GM21526 (cell line): ENCODE measurements around the gene FOXL3.

Source experiments
- ATAC-seq: cut with Tn5 transposase; IDR thresholded peaks from one replicate; pipeline ENCODE4 v1.9.1; 2021; ENCODE audit warnings: moderate library complexity; ENCODE audit not compliant: unreplicated experiment, low FRiP score

Gene FOXL3

DNA sequence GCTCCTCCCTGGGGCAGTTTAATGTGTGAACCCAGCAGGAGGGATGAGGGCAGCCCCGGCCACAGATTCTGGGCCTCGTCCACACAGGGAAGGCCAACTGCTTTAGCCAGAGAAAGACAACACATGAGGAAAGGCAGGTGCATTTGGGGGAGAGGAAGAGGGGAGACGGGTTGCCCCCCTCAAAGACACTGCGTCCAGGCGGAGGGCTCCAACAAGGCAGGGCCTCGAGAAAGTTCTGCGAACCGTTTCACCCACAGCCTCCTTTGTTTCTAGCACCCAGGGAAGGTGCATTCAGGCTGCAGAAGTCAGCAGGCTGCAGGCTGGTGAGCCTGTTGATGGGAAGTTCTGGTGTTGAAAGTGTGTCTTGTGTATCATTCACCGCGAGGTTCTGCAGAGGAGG lies 10.1 kb downstream of the FOXL3 start:
- no peak for ATAC-seq

DNA sequence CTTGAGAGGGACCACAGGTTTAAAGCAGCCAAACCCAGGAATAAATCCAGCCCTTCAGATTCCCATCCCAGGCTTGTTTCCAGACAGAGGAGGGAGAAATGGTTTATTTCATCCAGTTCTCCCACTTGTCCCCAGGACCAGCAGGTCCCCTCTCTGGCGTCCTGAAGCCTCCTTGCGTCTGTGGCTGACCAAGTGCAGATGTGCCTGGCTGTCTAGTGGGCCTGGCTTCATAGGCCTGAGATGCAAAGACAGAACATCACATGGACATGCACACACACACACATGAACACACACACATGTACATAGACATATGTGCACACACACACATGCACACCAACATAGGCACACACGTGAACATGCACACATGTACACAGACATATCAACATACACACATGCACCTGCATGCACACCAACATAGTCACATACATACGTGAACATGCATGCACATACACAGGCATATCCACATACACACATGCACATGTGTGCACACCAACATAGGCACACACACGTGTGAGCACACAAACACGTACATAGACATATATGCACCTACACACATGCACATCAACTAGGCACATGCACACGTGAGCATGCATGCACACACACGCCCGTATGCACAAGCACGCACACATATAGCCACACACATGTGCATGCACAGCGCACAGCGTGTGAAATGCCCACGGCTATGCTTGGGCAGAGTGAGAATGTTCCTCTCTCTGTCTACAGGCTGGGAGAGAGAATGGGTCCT lies 10.7 kb downstream of the FOXL3 start:
- no peak for ATAC-seq

DNA sequence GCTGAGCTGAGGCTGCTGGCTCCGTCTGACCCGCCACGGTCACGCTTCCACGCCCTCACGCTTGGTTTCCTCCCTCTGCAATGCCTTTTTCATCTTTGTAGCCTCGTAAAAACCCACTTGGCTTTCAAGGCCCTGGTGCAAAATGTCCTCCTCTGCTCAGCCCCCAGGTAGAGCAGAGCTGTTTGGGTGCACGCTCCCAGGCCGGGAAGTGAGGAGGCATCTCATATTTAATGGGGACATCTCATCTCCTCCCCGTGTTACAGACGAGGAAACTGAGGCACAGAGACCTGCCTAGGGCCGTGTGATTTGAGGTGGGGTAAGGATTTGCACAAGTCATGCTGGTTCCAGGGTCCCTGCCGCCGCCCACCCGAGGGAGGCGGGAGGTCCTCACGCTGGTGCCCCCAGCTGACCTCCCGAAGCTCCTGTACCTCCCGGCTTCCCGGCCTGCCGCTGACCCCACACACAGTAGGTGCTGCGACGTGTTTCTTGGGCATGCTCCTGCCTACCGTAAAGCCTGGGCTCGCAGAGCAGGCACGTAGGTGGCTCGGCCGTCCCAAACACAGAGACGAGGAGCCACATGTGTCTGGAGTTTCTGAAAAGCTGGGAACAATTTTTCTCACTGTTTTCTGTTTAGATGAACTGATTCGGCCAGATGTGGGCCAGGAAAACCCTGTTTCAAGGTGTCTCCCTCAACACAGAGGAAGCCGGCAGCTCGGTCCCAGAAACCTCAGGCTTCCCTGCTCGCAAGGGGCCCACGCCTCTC lies 11.5 kb downstream of the FOXL3 start:
- ATAC-seq = no peak

DNA sequence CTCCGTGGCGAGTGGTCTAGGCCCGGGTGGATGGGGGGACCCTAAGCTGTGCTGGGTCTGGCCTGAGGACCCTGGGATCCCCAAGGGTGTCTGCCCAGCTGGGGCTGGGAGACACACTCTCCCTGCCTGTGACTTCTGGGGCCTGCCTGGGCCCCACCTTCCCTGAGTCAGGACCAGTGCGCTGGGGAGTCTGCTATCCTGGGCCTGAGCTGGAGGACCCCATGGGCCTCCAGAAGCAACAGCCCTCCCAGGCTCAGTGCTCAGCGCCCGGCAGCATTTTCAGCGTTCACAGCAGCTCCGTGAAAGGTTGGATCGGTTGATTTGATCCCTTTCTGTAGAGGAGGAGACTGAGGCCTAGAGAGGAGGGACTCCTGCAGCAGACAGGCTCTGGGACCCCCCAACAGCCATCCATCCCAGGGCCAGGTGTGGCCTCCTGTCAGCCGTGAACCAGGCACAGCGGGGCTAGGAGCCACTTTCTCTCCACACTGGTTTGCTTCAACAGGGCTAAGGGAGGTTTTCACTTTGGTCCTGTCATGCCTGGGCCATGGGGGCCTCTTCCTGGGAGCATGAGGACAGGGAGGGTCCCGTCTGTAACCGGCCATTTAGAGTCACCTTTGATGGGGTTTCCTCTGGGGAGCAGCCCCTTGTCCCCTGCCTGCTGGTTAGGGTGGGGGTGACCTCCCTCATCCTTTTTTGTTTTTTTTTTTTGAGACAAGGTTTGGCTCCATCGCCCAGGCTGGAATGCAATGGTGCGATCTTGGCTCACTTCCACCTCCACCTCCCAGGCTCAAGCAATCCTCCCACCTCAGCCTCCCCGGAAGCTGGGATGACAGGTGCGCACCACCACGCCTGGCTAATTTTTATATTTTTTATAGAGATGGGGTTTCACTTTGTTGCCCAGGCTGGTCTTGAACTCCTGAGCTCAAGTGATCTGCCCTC lies 12.4 kb downstream of the FOXL3 start:
- no peak for ATAC-seq

DNA sequence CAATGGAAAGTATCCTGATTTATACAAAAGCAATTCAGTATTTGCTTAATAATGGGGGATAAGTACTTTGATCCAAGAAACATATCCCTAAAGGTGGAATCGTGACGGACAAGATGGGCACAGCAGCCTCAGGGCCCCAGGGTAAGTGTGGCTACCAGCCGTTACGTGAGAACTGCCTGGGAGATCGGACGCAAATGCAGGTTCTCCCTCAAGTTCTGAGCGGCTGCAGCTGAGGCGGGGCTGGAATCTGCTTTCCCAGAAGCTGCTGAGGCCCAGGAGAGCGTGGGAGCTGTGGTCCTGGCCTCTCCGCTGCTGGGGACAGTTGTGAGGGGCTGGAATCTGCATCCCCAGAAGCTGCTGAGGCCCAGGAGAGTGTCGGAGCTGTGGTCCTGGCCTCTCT lies 13.5 kb downstream of the FOXL3 start:
- no peak for ATAC-seq

DNA sequence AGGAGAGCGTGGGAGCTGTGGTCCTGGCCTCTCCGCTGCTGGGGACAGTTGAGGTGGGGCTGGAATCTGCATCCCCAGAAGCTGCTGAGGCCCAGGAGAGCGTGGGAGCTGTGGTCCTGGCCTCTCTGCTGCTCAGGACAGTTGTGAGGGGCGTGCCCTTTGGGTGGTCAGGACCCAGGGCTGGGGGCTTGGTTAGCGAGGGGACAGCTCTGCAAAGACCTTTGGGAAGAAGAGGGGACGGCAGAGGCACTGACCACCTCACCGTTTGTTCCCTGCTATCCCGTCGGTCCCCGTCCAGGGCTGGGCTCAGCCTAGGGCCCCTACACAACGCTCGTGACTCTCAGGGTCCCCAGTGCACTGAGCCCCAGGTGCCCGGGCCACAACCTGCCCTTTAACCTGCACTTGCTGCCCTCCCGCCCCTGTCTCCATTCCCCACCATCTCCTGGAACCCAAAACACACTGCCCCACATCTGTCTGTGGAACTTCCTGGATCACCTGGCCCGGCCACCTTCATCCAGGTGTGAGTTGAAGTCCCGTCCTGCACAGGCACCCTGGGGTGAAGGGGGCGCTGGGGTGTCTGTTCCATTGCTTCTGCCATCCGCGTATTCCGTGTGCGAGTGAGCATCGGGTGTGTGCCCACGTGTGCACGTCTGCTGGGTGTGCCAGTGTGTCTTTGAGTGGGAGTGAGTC lies 14.1 kb downstream of the FOXL3 start:
- no peak for ATAC-seq

DNA sequence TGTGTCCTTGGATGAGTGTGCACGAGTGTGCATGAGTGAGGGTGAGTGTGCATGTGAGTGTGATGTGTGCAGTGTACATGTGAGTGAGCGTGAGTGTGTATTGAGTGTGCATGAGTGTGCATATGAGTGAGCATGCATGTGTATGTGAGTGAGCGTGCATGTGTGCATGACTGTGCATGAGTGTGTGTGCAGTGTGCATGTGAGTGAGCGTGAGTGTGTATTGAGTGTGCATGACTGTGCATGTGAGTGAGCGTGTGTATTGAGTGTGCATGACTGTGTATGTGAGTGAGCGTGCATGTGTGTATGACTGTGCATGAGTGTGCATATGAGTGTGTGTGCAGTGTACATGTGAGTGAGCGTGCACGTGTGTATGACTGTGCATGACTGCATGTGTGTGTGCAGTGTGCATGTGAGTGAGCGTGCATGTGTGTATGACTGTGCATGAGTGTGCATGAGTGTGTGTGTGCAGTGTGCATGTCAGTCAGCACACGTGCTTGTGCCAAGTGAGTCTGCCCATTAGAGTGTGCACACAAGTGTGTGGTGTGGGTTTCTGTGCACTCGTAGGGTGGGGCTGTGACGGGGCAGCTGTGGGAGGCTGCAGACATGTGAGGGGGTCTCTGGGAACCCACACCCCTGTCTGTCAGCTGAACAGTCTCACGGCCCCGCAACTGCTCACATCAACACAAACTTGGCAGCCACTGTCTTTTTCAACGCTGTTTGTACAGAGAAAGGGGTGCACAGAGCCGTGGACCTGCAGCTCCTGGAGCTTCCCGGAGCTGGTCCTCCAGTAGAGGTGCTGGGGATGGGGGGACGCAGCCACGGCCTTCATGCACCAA lies 14.8 kb downstream of the FOXL3 start:
- ATAC-seq = no peak

DNA sequence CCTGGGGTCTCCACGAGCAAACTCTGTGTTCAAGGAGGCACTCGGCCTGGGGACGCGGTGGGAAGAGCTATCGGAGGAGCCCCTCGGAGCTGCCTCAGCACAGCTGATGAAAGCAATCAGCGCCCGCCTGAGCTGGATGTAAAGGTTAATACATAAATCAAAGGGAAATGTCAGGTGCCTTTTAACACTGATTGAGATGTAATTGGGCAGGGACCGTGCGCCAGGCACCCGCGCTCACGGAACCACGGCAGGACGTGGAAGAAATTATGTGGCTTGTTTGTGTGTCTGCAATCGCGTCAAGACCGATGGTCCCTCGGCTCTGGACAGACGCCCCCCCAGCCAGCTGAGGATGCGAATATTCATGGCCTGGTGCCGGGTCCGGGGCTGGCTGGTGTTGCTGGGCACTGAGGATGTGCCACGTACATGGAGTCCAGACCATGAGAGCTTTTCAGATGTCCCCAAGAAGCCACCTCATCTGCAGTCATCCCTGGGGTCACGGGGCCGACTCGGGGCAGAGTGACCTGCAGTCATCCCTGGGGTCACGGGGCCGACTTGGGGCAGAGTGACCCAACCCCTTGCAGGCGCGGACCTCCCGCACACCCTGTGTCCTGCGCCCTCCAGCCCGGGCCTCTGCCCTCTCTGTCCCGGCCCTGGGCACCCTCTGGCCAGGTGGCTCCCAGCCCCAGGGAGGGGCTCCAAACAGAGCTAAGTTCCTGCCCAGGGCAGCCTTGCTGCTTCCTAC lies 15.6 kb downstream of the FOXL3 start:
- no peak for ATAC-seq

DNA sequence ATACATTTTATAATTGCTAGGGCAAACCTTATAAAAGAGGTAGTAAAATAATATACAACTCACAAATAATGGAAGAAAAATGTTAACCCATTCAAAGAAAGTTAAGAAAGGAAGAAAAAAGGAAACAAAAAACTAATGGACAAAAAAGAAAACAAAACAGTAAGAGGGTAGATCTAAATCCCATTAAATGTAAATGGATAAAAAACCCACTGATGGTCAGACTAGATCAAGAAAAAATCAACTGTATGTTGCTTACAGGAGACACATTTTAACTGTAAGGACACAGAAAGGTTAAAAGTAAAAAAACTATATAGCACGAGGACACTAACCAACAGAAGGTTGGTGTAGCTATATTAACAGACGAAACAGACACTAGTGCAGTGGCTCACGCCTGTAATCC lies 18.0 kb downstream of the FOXL3 start:
- ATAC-seq = no peak

DNA sequence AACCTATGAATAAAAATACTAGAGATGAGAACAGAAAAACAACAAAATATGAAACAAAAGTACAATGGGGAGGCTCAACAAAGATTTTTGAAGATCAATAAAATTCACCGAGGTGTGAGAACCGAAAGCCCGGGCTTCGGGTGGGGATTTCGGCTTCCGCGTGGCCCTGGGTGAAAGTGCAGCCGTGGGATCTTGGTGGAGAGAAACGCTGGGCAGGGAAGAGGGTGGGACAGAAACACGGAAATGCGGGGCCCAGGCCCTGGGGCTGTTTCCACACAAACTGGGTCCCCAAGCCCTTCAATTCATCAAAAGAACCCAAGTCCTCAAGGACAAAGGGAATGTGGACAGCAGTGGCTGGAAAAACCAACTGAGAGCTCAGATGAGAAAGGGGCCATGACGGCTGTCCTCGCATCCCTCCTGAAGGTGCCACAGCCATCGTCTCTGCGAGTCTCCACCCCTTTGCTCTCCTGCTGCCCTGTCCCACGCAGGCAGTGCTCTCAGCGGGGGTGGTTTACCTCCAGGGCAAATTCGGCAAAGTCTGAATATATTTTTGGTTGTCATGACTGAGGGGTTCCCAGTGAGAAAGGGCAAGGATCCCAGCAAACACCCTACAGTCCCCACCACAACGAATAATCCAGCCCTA lies 19.7 kb downstream of the FOXL3 start:
- no peak for ATAC-seq

DNA sequence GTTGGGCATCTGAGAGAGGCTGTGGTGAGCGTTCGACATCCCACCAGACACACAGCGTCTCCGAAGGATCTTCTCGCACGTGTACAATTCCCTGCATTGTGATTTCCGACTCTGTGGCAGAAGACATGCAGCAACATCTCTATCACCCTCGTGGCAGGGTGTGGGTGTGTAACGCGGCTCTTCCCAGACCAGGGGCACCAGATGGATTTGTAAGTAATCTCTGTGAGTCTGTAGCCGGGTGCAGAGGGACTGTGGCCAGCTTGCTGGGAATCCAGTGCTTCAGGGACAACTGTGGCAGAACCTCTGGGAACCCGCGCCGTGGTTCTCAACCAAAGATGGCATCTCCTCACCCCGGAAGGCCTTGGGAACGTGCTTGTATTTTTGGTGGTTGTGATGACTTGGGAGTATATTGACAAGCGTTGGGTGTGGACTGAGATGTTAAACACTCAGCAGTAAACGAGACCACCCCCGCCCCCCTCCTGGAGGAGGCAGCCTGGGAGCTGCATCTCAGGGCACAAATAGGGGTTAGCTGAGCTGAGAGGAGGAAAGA lies 21.2 kb downstream of the FOXL3 start:
- ATAC-seq = no peak

DNA sequence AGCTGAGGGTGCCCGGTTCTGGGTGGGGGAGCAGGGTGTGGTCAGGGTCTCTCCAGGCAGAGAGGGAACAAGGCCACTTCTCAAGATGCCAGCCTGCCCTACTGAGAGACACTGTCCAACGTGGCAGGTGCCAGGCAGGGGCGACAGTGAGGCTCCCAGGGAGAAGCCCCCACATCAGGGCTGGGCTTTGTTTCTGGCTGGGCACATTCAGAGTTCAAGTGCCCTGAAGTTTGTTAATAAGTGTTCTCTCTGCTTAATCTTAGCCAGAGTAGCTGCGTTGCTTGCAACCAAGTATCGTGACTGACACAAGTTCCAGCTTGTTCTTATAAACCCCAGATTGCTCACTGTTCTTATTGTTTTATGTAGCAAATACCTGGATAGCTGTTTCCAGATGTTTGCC lies 21.8 kb downstream of the FOXL3 start:
- ATAC-seq = no peak

DNA sequence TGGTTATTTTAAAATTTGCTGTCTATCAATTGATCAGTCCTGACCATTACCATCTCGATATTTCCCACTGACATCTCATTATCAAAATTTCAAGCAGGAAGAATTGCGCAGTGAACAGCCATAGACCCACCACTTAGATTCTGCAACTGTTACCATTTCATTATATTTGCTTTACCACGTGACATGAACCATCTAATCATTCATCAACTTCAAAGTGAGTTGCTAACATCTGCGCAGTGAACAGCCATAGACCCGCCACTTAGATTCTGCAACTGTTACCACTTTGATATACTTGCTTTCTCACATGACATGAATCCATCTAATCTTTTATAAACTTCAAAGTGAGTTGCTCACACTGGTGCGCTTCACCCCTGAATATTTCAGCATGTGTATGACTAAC lies 22.5 kb downstream of the FOXL3 start:
- ATAC-seq = no peak

DNA sequence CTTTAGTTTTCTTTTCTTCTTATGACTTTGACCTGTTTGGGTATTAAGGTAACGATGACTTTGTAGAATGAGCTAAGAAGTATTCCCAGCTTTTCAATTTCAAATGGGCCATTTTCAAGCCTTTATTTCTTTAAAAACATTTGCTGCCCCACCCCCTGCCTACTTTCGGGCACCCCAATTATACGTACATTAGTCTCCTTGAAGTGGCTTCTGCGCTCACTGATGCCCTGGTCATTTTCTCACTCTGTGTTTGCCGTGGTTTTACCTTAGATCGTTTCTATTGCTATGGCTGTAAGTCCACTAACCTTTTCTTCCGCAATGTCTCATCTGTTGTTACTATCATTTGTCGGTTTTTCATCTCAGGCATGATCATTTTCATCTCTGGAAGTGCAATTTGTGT lies 24.9 kb downstream of the FOXL3 start:
- no peak for ATAC-seq

DNA sequence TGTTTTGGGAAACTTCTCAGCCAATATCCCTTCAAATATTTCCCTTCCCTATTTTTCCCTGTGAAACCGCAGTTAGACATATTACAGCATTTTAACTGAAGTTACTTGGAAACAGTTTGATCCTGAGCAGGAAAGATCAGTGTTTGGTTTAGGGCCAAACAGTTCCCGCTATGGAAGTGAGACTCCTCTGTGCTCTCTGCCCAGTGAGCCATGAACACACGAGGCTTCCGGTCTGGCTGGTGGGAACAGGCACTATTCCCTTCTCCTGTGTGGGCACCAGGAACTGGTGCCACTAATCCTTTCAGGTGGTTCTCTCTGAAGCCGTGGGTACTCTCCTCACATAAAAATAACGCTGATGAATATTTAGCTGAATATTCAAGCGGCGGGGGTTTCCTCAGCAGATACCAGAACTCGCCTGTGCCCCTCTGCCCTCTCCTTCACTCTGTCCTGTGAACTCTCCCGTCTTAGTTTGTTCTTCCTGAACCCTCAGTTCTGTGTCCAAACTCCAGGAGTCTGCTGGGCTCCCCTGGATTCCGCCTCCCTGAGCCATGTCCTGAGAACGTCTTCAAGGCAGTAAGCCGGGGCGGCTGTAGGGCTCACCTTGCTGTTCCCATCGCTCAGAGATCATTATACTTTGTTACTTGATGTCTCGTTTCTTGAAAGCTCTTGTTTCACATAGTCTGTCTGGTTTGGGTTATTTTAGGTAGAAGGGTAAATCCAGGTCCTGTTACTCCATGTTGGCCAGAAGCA lies 25.7 kb downstream of the FOXL3 start:
- no peak for ATAC-seq

DNA sequence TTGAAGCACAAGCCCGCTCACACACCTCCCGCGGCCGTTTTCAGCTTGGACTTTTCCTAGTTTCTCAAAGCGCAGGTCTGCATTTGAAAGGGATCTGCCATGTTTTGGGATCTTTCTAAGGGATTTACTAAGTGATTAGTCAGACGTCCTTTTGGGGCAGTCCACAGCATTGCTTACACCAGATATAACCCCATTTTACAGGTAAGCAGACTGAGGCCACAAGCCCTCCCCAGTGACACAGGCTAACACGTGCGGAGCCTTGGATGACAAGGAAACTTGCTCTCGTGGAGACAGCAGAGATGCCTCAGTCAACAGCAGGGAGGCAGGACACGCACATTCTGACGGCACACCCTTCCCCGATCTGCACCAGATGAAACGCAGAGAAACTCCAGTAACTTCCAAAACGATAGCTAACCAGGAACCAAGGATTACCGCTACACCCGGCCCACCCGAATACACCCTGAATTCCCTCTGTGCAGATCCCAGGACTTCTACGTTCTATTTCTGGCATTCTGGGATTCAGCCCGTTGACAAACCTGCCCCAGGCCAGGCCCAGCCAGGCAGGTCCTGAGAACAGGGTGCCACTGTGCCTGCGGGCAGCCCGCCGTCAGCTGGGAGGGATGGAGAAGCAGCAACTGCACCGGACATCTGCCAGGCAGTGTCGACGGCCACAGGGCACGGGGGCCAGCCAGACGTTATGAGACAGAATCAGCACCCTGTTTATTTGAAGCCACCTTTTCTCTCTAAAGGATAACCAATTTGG lies 27.9 kb downstream of the FOXL3 start:
- no peak for ATAC-seq

DNA sequence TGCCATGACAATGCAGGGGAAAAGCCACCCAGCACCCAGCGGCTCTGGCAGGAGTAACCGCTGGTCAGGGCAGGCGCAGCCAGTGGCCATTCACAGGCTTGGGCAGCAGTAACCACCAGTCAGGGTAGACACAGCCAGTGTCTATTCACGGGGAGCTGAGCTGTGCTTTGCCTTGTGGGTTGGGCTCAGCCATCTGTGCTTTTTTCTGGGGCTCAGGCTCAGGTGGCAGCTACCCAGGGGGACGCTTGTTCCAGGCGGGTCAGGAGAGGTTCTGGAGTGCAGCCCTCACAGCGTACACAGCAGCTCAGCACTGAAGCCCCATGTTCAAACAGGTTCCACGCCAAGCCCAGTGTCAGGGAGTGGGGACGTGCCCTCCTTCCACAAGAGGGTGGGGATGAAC lies 28.5 kb downstream of the FOXL3 start:
- ATAC-seq = no peak
